GM18858 (cell line): ENCODE results near the gene FNDC3B.
"Not testable (repeated sequence)": the region's sequence is repeated elsewhere in the genome, so short reads cannot be mapped to it uniquely, and the experiment has no call there.

Experiments
- ATAC-seq: cut with Tn5 transposase; IDR thresholded peaks from one replicate; pipeline ENCODE4 v1.9.1; 2021; ENCODE audit not compliant: unreplicated experiment

The FNDC3B gene

DNA sequence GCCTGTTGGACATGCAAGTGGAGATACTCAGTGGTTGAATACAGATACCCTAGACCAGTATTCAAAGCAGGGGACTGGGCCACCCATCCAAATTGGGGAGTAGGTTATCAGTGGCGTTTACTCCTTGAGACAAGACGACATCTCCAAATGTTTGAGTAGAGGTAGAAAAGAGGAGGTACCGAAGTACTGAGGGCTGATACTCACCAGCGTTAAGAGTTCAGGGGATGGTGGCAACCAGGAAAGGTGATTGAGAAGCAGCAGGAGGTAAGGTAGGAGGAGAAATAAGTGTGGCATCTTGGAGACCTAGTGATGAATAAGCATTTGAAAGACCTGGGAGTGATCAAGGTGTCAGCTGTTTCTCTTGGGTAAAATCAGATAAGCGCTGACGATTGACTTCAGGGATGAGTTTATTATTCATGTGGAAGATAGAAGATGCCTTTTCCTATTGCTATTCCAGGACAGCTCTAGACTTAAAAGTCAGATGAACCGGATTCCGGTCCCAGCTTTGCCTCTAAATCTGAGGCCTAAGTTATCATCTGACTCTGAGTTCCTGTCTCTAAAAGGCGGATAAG is 312.6 kb downstream of the FNDC3B start:
- no peak for ATAC-seq

DNA sequence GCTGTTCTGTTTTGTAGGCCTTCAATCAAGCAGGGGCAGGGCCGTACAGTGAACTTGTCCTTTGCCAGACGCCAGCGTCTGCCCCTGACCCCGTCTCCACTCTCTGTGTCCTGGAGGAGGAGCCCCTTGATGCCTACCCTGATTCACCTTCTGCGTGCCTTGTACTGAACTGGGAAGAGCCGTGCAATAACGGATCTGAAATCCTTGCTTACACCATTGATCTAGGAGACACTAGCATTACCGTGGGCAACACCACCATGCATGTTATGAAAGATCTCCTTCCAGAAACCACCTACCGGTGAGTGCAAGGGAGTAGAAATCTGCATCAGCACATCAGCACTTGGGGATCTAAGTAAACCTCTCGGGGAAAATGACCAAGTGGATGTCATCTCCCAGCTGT is 313.4 kb downstream of the FNDC3B start:
- ATAC-seq = no peak

DNA sequence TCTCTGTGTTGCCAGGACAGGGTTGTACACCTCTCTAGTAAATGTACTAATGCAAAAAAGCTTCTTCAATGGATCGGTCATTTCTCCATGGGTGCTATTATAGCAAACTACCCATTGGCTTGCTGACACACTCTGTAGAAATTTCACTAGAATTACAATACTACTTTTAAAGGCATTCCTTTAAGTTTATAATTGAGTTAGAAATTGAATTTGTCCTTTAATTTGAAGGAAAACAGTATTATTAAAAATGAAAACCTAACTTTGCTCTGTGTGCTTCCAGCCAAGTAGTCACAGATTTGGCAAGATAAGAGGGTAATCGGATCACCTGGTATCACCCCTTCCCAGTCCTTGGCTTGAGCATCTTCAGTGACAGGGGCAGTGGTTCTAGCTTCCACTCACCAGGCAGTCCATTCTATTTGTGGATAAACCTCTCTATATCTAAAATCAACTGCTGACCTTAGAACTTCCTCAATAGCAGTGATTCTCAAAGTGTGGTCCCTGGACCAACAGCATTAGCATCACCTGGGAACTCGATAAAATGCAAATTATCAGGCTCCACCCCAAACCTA is 315.6 kb downstream of the FNDC3B start:
- ATAC-seq = no peak

- ATAC-seq = no peak
Measured at GRCh38 chr3:172355836-172356235, 316.5 kb downstream of the FNDC3B start.

- ATAC-seq = no peak
Measured at GRCh38 chr3:172356427-172356826, 317.0 kb downstream of the FNDC3B start.

- no peak for ATAC-seq
Measured at GRCh38 chr3:172357850-172358754, 318.7 kb downstream of the FNDC3B start.

DNA sequence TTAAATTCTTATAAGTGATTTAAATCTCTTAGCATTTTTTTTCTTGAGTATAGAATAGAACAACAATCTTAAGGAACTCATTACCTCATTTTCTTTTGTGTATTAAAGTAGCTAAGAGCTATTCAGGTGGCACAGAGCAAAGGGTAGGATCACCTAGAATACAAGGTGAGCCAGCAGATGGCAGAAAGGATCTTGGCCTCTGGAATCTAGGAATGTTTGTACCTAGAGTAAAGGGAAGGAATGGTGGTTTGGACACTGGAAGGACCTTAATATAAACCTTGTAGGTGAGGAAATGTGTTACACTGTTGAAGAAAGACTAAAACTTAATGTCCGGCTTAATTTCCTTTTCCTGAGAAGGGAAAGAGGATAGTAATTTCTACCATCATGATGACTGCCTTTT is 319.9 kb downstream of the FNDC3B start:
- no peak for ATAC-seq

- ATAC-seq = no peak
Measured at GRCh38 chr3:172359996-172360395, 320.6 kb downstream of the FNDC3B start.

DNA sequence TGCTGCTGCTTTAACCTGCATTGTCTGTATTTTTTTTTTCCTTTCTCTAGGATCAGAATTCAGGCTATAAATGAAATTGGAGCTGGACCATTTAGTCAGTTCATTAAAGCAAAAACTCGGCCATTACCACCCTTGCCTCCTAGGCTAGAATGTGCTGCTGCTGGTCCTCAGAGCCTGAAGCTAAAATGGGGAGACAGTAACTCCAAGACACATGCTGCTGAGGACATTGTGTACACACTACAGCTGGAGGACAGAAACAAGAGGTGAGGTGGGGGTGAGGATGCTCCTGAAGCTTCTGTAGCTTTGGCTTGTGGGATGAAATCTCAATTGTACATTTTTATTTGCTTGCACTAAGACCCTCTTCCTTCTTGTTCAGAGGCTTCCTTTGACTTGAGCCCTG is 323.2 kb downstream of the FNDC3B start:
- no peak for ATAC-seq

- no peak for ATAC-seq
Measured at GRCh38 chr3:172364374-172365027, 325.1 kb downstream of the FNDC3B start.

GRCh38 chr3:172365028-172365567 is 325.7 kb downstream of the FNDC3B start:
- ATAC-seq = no peak

DNA sequence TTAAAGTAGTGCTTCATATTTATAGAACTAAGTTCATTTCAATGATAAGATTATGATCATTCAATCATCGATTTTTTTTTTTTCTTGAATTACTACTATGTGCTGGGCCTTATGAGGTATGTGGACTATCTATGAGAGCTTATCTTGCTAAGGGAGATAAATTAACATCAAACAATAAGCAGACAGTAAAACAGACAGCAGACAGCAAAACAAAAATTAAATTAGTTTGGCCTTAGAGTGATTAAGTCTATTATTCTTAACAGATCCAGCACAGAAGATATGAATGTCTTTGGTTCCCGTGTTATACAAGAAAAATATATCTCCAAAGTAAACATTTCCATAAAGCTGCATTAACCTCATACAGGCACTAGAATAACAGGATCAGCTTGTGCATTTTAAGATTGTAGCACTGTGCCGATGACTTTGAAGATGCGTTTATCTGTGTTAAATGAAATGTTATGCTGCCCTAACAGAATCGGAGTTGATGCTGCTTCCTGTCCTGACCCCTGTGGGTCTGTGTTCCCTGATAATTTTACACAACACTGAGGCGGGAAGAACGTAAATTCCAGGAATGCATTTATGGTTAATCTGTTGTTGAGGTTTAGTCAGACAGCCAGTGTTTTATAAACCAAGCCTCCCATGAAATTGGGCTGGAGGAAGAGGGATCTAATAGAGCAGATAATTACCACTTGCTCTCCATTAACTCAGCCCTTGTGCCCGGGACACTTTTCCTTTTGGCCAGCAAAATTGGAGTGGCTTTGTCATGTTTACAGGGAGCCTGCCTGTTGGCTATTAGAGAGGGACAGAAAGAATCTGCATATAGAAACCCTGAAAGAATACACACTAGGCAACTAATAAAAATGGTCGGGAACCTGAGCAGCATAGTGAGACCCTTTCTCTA is 328.1 kb downstream of the FNDC3B start:
- no peak for ATAC-seq

- not testable (repeated sequence) for ATAC-seq
Measured at GRCh38 chr3:172368556-172368955, 329.2 kb downstream of the FNDC3B start.

DNA sequence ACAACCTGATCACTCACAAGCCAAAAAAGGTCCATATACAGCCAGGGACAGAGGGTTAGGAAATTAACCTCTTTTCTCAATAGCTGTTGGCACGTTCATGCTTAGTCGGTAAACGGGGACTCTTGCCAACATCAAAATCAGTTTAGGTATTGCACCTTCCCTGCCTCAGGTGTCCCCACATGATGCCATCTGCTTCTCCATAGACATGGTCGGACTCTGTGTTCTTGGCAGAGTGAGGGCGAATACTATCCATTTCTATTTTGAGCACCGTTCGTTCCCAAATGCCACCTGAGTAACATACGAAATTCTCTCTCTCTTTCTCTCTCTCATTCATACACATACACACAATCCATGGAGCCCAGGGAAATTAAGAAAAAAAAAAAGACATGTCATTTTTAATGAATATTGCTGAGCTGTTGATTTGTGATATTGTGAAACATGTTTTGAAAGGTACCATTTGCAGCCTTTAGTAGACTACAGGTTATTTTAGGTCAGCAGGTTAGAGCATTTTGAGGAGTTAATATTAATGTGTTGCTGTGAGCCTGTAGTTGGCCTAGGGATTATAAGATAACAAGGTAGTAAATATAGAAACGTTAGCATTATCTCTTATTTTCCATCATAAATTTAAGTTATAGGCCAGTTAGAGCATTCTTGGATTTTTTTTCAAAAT is 330.3 kb downstream of the FNDC3B start:
- no peak for ATAC-seq

- ATAC-seq = no peak
Measured at GRCh38 chr3:172370419-172370818, 331.0 kb downstream of the FNDC3B start.

DNA sequence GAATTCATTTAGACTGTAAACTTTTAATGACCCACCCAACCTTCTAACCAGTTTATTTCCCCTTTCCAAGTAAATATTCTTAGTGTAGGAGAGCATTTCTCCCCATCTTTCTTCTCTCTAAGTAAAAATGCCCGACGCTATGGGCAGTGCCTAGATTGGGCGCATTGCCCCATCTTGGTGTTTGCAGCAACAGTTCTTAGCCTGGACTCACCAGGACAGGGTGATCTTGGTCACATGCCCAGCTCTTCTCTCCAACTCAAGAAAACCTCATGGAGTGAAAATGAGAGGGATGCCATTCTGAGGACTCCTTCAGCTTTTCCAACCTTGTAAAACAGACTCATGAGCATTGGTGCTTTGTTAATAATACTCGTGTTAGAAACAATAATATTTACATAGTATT is 332.2 kb downstream of the FNDC3B start:
- ATAC-seq = no peak

DNA sequence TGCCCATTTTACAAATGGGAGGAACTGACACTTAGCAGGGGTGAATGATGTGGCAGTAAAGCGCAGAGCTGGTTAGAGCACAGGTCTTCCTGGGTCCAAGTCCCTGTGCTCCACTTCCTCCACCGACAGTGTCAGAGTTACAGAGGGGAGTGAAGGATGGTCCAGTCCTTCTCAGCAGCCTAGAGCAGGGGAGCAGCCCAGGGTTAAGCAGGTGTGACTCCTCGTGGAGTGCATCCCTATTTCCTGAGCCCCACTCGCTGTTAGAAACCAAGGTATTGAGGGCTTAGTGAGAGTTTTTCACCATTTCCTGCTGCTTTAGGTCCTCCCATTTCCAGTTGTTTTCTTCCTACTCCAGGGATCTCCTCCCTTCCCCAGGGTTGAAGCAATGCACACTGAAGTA is 333.5 kb downstream of the FNDC3B start:
- ATAC-seq = no peak

DNA sequence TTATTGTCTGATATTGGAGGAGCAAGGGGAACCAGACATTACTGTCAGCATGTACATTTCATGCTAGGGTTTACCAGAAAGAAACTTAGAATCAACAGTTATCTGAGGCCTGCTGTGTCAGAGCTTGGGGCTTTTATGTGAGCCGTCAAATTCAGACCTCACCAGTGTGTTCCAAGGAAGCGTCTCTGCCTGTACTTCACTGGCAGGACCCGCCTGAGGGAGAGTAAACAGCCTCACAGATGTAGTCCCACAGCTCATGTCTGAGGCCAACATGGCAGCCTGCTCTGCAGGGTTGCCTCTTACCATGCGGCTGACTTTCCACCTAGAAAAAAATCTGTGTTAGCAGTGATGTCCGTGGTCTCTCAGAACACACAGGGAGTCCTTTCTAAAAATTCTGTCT is 334.5 kb downstream of the FNDC3B start:
- ATAC-seq = no peak

DNA sequence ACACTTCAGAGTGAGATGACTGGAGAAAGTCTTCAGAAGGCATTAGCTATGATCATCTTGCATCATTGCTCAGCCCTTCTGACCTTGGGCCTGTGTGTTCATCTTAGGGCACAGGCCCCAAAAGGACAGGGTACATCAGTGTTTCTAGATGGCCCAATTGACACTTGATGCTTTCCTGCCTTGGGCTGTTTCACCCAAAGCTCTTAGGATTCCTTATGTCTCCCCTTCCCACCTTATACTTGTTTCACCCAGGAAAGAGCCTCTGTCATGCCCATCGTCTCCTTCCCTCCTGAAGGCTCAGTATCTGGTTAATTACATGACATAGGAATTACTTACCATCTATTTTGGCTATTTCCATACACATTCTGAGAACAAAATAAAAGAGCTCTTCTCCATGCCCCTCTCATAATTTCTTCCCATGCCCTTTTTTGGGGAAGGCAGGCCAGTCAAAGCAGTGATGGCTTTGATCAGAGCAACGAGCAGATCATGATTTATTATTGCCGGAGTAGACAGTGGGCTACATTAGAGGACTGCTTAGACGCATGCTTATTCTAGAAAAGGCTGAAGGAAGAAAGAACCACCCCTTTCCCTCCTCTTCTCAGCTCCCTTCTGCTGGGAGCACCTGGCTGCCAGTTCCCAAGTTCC is 335.9 kb downstream of the FNDC3B start:
- ATAC-seq = no peak
